ENCODE results near the gene CNMD.

Gene CNMD

DNA sequence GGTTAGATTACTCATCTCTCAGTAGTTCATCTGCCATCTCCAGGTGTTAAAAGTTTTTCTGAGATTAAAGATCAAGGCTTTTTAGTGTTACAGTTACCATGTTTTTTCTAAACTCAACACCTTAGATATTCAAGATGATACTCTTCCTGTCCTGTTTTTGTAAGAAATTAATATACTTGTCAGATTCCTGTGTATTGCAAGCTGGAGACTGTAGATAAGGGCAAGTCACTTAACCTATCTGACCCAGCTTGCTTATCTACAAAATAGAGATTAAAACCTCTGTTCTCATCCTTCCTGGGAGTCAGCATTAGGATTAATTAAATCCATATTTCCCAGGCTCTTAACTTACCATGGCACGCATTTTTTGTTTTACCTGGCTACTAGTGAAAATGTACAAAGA is 61.8 kb downstream of the CNMD start:
- DNase-seq = no peak

DNA sequence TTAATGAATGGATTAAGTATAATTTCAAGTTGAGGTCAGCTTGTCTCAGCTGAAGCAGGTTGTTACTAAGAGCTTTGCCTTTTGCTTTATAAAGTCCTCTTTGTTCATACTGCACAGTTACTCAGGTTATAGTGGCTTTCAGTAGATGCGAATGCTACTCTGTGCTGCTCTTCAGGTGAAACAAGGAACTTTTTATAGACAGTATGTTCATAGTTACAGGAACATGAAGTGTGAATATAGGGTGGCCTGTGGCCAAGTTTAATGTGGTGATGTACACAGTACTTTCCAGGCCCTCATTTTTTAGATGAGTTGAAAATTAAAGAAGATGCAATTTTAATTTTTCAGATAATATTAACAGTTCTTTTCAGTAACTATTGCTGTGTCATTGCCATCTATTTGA is 66.2 kb downstream of the CNMD start:
- DNase-seq = no peak

DNA sequence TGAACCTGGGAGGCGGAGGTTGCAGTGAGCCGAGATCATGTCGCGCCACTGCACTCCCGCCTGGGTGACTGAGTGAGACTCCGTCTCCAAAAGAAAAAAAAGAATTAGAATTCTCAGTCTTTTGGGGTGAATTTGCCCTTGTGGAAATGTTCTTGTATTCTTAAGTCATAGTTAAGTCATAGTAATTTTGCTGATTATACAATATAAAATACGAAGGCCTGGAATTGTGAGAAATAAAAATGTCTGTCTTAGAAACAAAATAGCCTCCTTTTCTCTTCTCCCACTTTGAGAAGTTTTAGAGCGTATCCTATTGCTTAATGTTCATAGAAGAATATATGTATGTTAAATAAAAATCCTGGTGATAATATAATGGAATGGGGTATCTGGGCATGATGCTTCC is 68.9 kb downstream of the CNMD start:
- no peak for DNase-seq

DNA sequence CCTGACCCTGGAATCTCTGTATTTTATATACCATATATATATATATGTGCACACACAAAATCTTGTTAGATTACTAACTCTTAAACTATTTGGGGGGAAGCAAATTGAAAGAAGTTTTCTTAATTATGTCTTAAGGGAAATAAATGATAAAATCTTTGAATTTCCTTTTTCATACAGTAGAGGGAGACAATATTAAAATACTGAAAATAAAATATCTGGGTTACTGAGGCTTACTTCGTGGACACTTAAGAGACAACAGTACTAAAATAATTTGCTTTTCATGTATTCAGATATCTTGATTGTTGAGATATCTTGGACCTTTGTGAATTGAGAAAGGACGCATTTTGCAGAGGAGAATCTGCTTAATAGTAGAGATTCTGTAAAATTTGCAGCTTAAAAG is 69.9 kb downstream of the CNMD start:
- no peak for DNase-seq

DNA sequence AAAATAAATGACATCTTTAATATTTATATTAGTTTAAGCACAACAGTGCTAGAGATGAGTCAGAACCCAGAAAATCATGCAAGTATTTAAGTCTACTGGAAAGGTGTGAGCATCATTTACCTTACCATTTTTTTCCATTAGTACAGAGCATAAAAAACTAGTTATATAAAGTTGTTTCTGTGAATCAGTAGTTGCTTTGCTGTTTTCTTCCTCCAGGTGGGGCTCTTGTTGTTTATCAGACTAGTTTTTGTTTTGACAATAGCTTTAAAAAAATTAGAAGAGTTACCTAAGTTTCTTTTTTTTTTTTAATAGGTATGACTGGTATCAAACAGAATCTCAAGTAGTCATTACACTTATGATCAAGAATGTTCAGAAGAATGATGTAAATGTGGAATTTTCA is 74.3 kb downstream of the CNMD start:
- DNase-seq = no peak

DNA sequence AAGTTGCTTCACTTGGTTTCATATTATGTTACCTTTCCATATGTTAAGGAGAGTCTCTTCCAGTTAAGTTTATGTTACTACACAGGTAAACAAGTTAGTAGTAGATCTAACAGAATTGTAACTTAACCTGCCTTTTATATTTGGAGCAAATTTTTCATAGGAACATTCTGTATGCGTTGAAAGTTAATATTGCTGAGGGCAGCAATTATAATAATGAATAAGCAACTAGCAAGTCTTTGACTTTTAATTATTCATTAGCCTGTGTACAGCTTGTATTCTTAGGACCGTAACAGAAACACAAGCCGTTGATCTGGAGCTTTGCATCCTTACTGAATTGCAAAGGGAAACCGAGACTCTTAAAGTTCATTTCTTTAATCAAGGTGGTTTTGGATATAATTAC is 75.3 kb downstream of the CNMD start:
- no peak for DNase-seq

DNA sequence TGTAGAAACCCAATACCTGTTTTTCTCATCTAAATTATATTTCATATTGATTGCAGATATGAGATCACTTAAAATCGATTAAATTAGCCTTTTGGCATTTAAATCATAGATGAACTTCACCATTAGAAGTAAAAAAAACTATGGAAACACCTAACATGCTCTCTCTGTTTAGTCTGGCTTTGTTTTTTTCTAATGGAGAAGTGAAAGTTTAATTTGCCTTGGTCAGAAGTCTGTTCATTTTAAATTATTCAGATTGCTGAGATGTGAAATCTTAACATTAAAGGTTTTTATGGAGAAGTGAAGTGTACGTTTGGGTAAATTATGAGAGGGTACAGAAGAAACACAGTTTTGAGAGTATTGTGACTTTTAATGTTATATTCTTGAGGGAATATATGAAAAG is 80.3 kb downstream of the CNMD start:
- no peak for DNase-seq
